DOHH2 (cell line): ENCODE results near the gene CSNK2A2.

Experiments used
- H3F3A ChIP-seq: fragments of 200-600 bp; sonication (generic), shearing (Covaris generic); 2 replicates; pipeline ENCODE4 v1.6.0; 2016; ENCODE audit warnings: antibody characterized with exemption, mild to moderate bottlenecking; ENCODE audit not compliant: control insufficient read depth, insufficient read depth
- H3K27ac ChIP-seq: fragments of 200-600 bp; sonication (generic); 2 replicates; pipeline ENCODE4 v1.5.1; 2014; ENCODE audit warnings: low read depth, mild to moderate bottlenecking, low read length, moderate library complexity
- H3K27me3 ChIP-seq: fragments of 200-600 bp; sonication (generic); 2 replicates; pipeline ENCODE4 v1.6.1; 2014; ENCODE audit warnings: mild to moderate bottlenecking, low read length, mixed read lengths; ENCODE audit not compliant: control insufficient read depth
- H3K36me3 ChIP-seq: fragments of 200-600 bp; sonication (generic); 2 replicates; pipeline ENCODE4 v1.6.1; 2014; ENCODE audit warnings: mild to moderate bottlenecking, low read length, moderate library complexity, mixed read lengths; ENCODE audit not compliant: control insufficient read depth
- H3K4me1 ChIP-seq: fragments of 200-600 bp; sonication (generic); 2 replicates; pipeline ENCODE4 v1.6.1; 2014; ENCODE audit warnings: mild to moderate bottlenecking, low read length, mixed read lengths; ENCODE audit not compliant: control insufficient read depth
- H3K4me2 ChIP-seq: fragments of 200-600 bp; sonication (generic); 2 replicates; pipeline ENCODE4 v1.6.0; 2014; ENCODE audit warnings: mild to moderate bottlenecking, low read length, moderate library complexity
- H3K4me3 ChIP-seq: fragments of 200-600 bp; sonication (generic); 2 replicates; pipeline ENCODE4 v1.5.1; 2014; ENCODE audit warnings: mild to moderate bottlenecking, low read length, mixed read lengths
- H3K79me2 ChIP-seq: fragments of 200-600 bp; sonication (generic); 2 replicates; pipeline ENCODE4 v1.6.1; 2014; ENCODE audit warnings: mild to moderate bottlenecking, low read length, mixed read lengths; ENCODE audit not compliant: control insufficient read depth
- H3K9me2 ChIP-seq: fragments of 200-600 bp; sonication (generic); replicated peaks from 2 replicates; pipeline ENCODE4 v1.6.1; 2014; ENCODE audit warnings: mild to moderate bottlenecking, low read length, mixed read lengths; ENCODE audit not compliant: control insufficient read depth
- H3K9me3 ChIP-seq: fragments of 200-600 bp; sonication (generic); 2 replicates; pipeline ENCODE4 v1.6.1; 2014; ENCODE audit warnings: antibody characterized with exemption, low read length, mixed read lengths; ENCODE audit not compliant: control insufficient read depth, insufficient read depth
- H4K20me1 ChIP-seq: fragments of 200-600 bp; sonication (generic); 2 replicates; pipeline ENCODE4 v1.6.0; 2014; ENCODE audit warnings: low read depth, mild to moderate bottlenecking, antibody characterized with exemption, low read length, moderate library complexity; ENCODE audit not compliant: control insufficient read depth, insufficient read depth
- EZH2phosphoT487 ChIP-seq: fragments of 200-600 bp; sonication (generic); IDR thresholded peaks from 2 replicates; pipeline ENCODE4 v1.6.1; 2017; ENCODE audit warnings: borderline replicate concordance, mild to moderate bottlenecking, antibody characterized with exemption, low read length, moderate library complexity, mixed read lengths
- TF ChIP-seq, protein P1 (sequence below): fragments of 200-600 bp; sonication (generic); IDR thresholded peaks from one replicate; pipeline ENCODE4 v1.5.1; 2014; ENCODE audit warnings: antibody characterized with exemption, mild to moderate bottlenecking, low read depth, low read length; ENCODE audit not compliant: poor library complexity, severe bottlenecking

Gene CSNK2A2

DNA sequence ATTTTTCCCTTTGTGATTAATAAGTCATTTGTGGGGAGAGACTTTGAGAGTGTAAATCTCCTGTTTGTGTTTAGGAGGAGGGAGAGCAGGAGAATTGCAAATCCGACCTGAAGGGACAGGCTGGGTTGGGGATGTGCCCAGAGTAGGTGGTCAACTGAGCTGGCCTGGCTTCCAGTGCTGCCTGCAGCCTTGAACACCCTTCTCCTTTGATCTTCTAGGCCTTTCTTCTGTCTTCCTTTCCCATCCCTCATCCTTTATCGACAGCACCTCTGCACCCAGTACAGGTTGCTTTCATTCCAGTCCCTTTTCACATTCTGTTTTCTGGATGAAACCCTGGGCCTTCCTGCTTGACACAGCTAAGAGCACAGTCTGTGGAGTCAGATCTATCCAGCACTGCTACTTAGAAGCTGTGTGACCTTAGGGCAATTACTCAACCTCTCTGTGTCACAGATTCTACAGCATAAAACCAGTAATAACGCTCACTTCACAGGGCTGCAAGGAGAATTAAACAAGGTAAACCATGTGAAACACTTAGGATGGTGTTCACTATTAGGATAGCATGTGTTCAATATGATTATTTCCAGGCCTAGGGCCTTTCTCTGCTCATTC lies 1.0 kb upstream of the CSNK2A2 start:
- Histone ChIP-seq H3F3A (no peaks in the 10 kb centered on the region), H4K20me1 (peaks cover 16% of the 10 kb centered on the region; the same call in 1 of the 2 replicates), H3K4me2 (peak overlapping the region; percentile 93; the same call in 1 of the 2 replicates), H3K4me3 (peak overlapping the region; percentile 75; the same call in 1 of the 2 replicates), H3K27ac (no peak overlapping the region), H3K36me3 (peaks cover 30% of the 10 kb centered on the region), H3K27me3 (peaks cover 8% of the 10 kb centered on the region; the same call in 1 of the 2 replicates), H3K4me1 (peaks cover 21% of the 10 kb centered on the region), H3K79me2 (peaks cover 36% of the 10 kb centered on the region), H3K9me2 (no peaks in the 10 kb centered on the region), H3K9me3 (no peaks in the 10 kb centered on the region)
- TF ChIP-seq EZH2phosphoT487: no peak
- TF ChIP-seq, protein P1, sequence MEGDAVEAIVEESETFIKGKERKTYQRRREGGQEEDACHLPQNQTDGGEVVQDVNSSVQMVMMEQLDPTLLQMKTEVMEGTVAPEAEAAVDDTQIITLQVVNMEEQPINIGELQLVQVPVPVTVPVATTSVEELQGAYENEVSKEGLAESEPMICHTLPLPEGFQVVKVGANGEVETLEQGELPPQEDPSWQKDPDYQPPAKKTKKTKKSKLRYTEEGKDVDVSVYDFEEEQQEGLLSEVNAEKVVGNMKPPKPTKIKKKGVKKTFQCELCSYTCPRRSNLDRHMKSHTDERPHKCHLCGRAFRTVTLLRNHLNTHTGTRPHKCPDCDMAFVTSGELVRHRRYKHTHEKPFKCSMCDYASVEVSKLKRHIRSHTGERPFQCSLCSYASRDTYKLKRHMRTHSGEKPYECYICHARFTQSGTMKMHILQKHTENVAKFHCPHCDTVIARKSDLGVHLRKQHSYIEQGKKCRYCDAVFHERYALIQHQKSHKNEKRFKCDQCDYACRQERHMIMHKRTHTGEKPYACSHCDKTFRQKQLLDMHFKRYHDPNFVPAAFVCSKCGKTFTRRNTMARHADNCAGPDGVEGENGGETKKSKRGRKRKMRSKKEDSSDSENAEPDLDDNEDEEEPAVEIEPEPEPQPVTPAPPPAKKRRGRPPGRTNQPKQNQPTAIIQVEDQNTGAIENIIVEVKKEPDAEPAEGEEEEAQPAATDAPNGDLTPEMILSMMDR: no peak

DNA sequence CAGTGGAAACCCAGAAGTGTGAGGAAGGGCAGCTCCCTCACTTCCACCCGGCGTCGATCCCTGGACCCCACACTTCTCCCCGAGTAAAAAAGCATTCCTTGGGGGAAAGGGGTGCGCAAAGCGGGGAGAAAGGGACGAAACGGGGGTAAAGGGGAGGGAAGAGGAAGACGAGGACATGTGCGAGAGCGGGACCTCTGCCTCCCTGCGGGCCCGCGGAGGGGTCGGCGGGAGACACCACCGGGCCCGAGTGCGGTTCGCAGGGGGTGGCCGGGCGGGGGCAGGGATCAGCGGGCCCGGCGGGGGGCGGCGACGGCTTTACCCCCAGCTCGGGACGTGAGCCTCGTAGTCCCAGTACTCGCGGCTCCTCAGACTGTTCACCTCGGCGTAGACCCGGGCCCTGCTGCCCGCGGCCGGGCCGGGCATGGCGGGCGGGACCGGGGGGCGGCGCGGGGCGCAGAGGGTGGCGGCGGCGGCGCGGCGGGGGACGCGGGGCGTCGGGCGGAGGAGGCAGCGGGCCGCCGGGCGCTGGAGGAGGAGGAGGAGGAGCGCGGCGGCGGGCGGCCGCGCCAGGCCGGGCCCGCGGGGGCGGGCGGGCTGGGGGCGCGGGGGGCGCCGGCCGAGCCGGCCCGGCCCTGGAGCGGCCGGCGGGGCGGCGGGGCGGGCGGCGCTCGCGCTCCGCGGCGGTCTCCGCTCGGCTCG lies 443 bp downstream of the CSNK2A2 start:
- H3K27ac ChIP-seq: no peak overlapping the region
- peaks cover 44% of the 10 kb centered on the region for H3K36me3 ChIP-seq
- H3K9me3 ChIP-seq: no peaks in the 10 kb centered on the region
- H4K20me1 ChIP-seq: peaks cover 16% of the 10 kb centered on the region; the same call in 1 of the 2 replicates
- H3K9me2 ChIP-seq: no peaks in the 10 kb centered on the region
- H3K27me3 ChIP-seq: peaks cover 4% of the 10 kb centered on the region; the same call in 1 of the 2 replicates
- H3K4me3 ChIP-seq: peak overlapping the region; percentile 83
- H3F3A ChIP-seq: no peaks in the 10 kb centered on the region
- H3K4me2 ChIP-seq: peak overlapping the region; percentile 85
- H3K79me2 ChIP-seq: peaks cover 50% of the 10 kb centered on the region
- H3K4me1 ChIP-seq: peaks cover 21% of the 10 kb centered on the region
- no peak for TF ChIP-seq EZH2phosphoT487

DNA sequence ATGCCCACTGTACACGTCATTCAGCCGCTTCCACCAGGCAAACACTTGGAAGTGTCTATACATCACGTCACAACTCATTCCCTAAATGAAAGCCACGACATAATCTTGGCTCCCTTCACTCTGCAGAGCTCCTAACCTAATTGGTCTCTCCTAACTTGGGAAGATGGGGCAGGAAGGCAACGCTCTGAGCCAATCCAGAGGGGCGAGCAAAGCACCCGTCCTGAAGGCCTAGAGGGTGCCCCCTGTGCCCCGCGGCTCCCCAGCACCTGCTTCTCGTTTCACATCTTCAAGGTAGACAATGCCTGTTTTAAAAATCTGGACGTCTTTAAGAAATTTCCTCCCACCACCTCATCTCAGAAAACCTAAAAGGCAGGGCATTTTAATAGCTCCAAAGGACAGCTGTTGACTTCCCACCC lies 1.0 kb downstream of the CSNK2A2 start:
- Histone ChIP-seq H3K36me3 (peaks cover 50% of the 10 kb centered on the region), H4K20me1 (peaks cover 16% of the 10 kb centered on the region; the same call in 1 of the 2 replicates), H3K4me1 (peaks cover 21% of the 10 kb centered on the region), H3K79me2 (peaks cover 55% of the 10 kb centered on the region), H3K9me2 (no peaks in the 10 kb centered on the region), H3K27ac (no peak overlapping the region), H3K4me3 (peak overlapping the region; percentile 83), H3K27me3 (peaks cover 4% of the 10 kb centered on the region; the same call in 1 of the 2 replicates), H3K9me3 (no peaks in the 10 kb centered on the region), H3F3A (no peaks in the 10 kb centered on the region), H3K4me2 (peak overlapping the region; percentile 85)
- no peak for TF ChIP-seq EZH2phosphoT487

DNA sequence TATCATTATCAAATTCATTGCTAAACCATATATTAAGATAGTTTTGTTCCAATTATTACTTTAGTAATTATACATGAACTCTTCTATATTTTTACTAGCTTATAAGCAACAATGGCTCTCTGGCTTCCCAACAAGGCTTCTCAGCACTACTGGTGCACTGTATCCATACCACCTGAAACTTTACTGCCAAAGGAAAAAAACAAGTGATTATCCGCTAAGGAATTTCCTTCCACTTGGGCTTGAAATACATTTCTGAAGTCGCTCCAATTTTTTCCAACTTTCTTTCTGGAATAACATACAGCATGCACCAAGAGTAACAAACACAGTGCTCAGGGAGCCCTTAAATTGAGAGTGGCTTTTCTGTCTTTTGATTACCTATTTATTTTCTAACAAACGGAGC lies 2.1 kb downstream of the CSNK2A2 start:
- no peak overlapping the region for H3K4me2 ChIP-seq
- H3K27ac ChIP-seq: no peak overlapping the region
- H3K27me3 ChIP-seq: peaks cover 4% of the 10 kb centered on the region; the same call in 1 of the 2 replicates
- H3F3A ChIP-seq: no peaks in the 10 kb centered on the region
- H3K9me3 ChIP-seq: no peaks in the 10 kb centered on the region
- H3K79me2 ChIP-seq: peaks cover 65% of the 10 kb centered on the region
- H3K4me3 ChIP-seq: no peak overlapping the region
- no peaks in the 10 kb centered on the region for H3K9me2 ChIP-seq
- TF ChIP-seq, protein P1: no peak
- TF ChIP-seq EZH2phosphoT487: no peak
- peaks cover 61% of the 10 kb centered on the region for H3K36me3 ChIP-seq
- H4K20me1 ChIP-seq: peaks cover 16% of the 10 kb centered on the region; the same call in 1 of the 2 replicates
- H3K4me1 ChIP-seq: peaks cover 21% of the 10 kb centered on the region
